IMR-90 (cell line): ENCODE results near the gene LSM6. TPM values are rescaled to one million over a fixed set of nuclear protein-coding genes. Genes with fewer than 3 reads are reported as not detected.

Experiments
- ATAC-seq: fragments of 200-7000 bp; cut with Tn5 transposase; 2 replicates; pipeline ENCODE4 v1.9.1; 2020; ENCODE audit warnings: low read depth, mild to moderate bottlenecking, moderate library complexity
- BruUV-seq: library from RNA; stranded (reverse); fragments of 400-500 nt; replicated peaks from 2 replicates; lab custom pipeline; 2021; lab: Mats Ljungman, UMichigan
- CTCF ChIA-PET: fragments of 300-600 bp; formaldehyde crosslinking; extraction: SDS; loops from one replicate; lab custom pipeline; 2021; ENCODE audit warnings: antibody characterized with exemption; lab: Yijun Ruan, JAX
- POLR2A ChIA-PET: fragments of 300-600 bp; sonication (Branson Sonifier 250); formaldehyde crosslinking; loops from one replicate; lab custom pipeline; 2022; ENCODE audit warnings: antibody characterized with exemption; ENCODE audit not compliant: unreplicated experiment; lab: Charles Lee
- DNase-seq: peaks from one replicate; pipeline ENCODE4 v3.0.0; 2013
- H2AFZ ChIP-seq: replicated peaks from 2 replicates; pipeline ENCODE3; 2013; ENCODE audit warnings: low read length, mild to moderate bottlenecking; ENCODE audit not compliant: poor library complexity
- H2AK5ac ChIP-seq: 2 replicates; pipeline ENCODE4 v1.6.1; 2013; ENCODE audit warnings: low read depth, low read length, inconsistent platforms
- H2AK9ac ChIP-seq: replicated peaks from 2 replicates; pipeline ENCODE3; 2013; ENCODE audit warnings: mild to moderate bottlenecking, low read depth, low read length, moderate library complexity; ENCODE audit not compliant: poor library complexity
- H2BK120ac ChIP-seq: 2 replicates; pipeline ENCODE4 v1.6.1; 2013; ENCODE audit warnings: low read depth, low read length, inconsistent platforms
- H2BK15ac ChIP-seq: 3 replicates; pipeline ENCODE4 v1.6.1; 2013; ENCODE audit warnings: low read depth, low read length, inconsistent platforms
- H2BK20ac ChIP-seq: 2 replicates; pipeline ENCODE4 v1.6.1; 2013; ENCODE audit warnings: low read depth, mild to moderate bottlenecking, inconsistent platforms, low read length, moderate library complexity
- H2BK5ac ChIP-seq: 2 replicates; pipeline ENCODE4 v1.6.1; 2013; ENCODE audit warnings: mild to moderate bottlenecking, low read depth, low read length, inconsistent platforms; ENCODE audit not compliant: poor library complexity, severe bottlenecking
- H3K14ac ChIP-seq: replicated peaks from 2 replicates; pipeline ENCODE4 v1.6.1; 2013; ENCODE audit warnings: low read depth, low read length, inconsistent platforms
- H3K18ac ChIP-seq: 2 replicates; pipeline ENCODE4 v1.6.1; 2013; ENCODE audit warnings: low read depth, low read length, control low read depth
- H3K23ac ChIP-seq: 2 replicates; pipeline ENCODE4 v1.6.1; 2013; ENCODE audit warnings: low read depth, low read length, inconsistent platforms
- H3K27ac ChIP-seq: 2 replicates; pipeline ENCODE4 v1.5.1; 2013; ENCODE audit warnings: mild to moderate bottlenecking, control low read depth, low read length; ENCODE audit not compliant: insufficient read depth
- H3K27me3 ChIP-seq: 2 replicates; pipeline ENCODE4 v1.6.1; 2013; ENCODE audit warnings: low read length; ENCODE audit not compliant: control insufficient read depth, insufficient read depth
- H3K36me3 ChIP-seq: 2 replicates; pipeline ENCODE4 v1.6.1; 2013; ENCODE audit warnings: low read length, mixed read lengths; ENCODE audit not compliant: control insufficient read depth, insufficient read depth
- H3K4ac ChIP-seq: 2 replicates; pipeline ENCODE4 v1.6.1; 2013; ENCODE audit warnings: low read depth, low read length, inconsistent platforms
- H3K4me1 ChIP-seq: 2 replicates; pipeline ENCODE4 v1.6.1; 2013; ENCODE audit warnings: low read length, mixed read lengths; ENCODE audit not compliant: control insufficient read depth, insufficient read depth
- H3K4me2 ChIP-seq: 2 replicates; pipeline ENCODE4 v1.6.1; 2013; ENCODE audit warnings: low read depth, mild to moderate bottlenecking, control low read depth, low read length, moderate library complexity
- H3K4me3 ChIP-seq: 2 replicates; pipeline ENCODE4 v1.5.1; 2013; ENCODE audit warnings: low read depth, mild to moderate bottlenecking, control low read depth, low read length, moderate library complexity; ENCODE audit not compliant: insufficient read depth
- H3K56ac ChIP-seq: 2 replicates; pipeline ENCODE4 v1.6.1; 2013; ENCODE audit warnings: low read length, inconsistent platforms; ENCODE audit not compliant: insufficient read depth; ENCODE audit errors: extremely low read depth
- H3K79me1 ChIP-seq, 2 experiments: 2 replicates each; pipeline ENCODE4 v1.6.1; 2013; ENCODE audit warnings: low read length in 2 of 2, inconsistent platforms in 1 of 2, low read depth in 1 of 2
- H3K9ac ChIP-seq: 2 replicates; pipeline ENCODE4 v1.6.1; 2013; ENCODE audit warnings: low read depth, low read length, control low read depth
- H3K9me1 ChIP-seq: 2 replicates; pipeline ENCODE4 v1.6.1; 2013; ENCODE audit warnings: low read length, inconsistent platforms; ENCODE audit not compliant: insufficient read depth
- H3K9me3 ChIP-seq: 2 replicates; pipeline ENCODE4 v1.6.1; 2013; ENCODE audit warnings: low read length; ENCODE audit not compliant: control insufficient read depth, insufficient read depth
- H4K20me1 ChIP-seq: 2 replicates; pipeline ENCODE4 v1.6.1; 2013; ENCODE audit warnings: low read length, inconsistent platforms; ENCODE audit not compliant: insufficient read depth
- H4K5ac ChIP-seq: 2 replicates; pipeline ENCODE4 v1.6.1; 2013; ENCODE audit warnings: mild to moderate bottlenecking, low read depth, low read length, control low read depth
- H4K8ac ChIP-seq, 2 experiments: 2 replicates each; pipeline ENCODE4 v1.6.1; 2013; ENCODE audit warnings: low read depth in 2 of 2, low read length in 2 of 2, control low read depth in 1 of 2, inconsistent platforms in 1 of 2
- H4K91ac ChIP-seq: 2 replicates; pipeline ENCODE4 v1.6.1; 2013; ENCODE audit warnings: low read depth, low read length, inconsistent platforms; ENCODE audit not compliant: insufficient read depth
- CEBPB ChIP-seq: IDR thresholded peaks from 2 replicates; pipeline ENCODE4 v1.6.1; 2012; ENCODE audit warnings: low read depth, low read length, improper control_type of control experiment
- ELK1 ChIP-seq: fragments of 150-350 bp; IDR thresholded peaks from 2 replicates; pipeline ENCODE4 v1.6.1; 2016; ENCODE audit warnings: low read depth, mild to moderate bottlenecking, low read length, moderate library complexity, borderline replicate concordance
- RCOR1 ChIP-seq: IDR thresholded peaks from 2 replicates; pipeline ENCODE4 v1.6.1; 2012; ENCODE audit warnings: mild to moderate bottlenecking, low read length, improper control_type of control experiment; ENCODE audit not compliant: insufficient replicate concordance
- dilution Hi-C: fragments of 300-500 bp; cut with HindIII; formaldehyde crosslinking; loops from one replicate; pipeline ENCODE4 v1.14.3; 2018; ENCODE audit warnings: low sequenced_read_pairs; ENCODE audit not compliant: unreplicated experiment
- in situ Hi-C: fragments of 300-500 bp; cut with MboI; formaldehyde crosslinking; loops from 3 replicates; pipeline ENCODE4 v1.14.3; 2019; ENCODE audit warnings: low sequenced_read_pairs, inconsistent platforms, mixed read lengths
- intact Hi-C: fragments of 100-400 bp; cut with micrococcal nuclease; formaldehyde crosslinking; loops from 2 replicates; pipeline ENCODE4 v1.10.0; 2022
- polyA plus RNA-seq, 3 experiments: library from polyadenylated mRNA; depleted of rRNA; stranded (reverse); fragments of >200 nt; gene quantifications; 2 replicates each; pipeline ENCODE4 v1.2.3, GENCODE V29; 2012; ENCODE audit warnings: low replicate concordance in 1 of 3
- total RNA-seq: library from RNA; depleted of rRNA; stranded (reverse); fragments of >200 nt; gene quantifications from 2 replicates; pipeline ENCODE4 v1.2.3, GENCODE V29; 2012

LSM6 gene
- total and polyA plus RNA-seq, 2 of the 4 experiments (the other 2 are of a cell fraction): 13.4 to 17.4 TPM

- no peak overlapping the region for H3K56ac ChIP-seq
- ATAC-seq (peak; percentile 72), DNase-seq (peak; percentile 75)
- no peak overlapping the region for H2AK5ac ChIP-seq
- H2AFZ ChIP-seq: no peak overlapping the region
- H3K27me3 ChIP-seq: no peaks in the 10 kb centered on the region
- no peaks in the 10 kb centered on the region for H4K20me1 ChIP-seq
- H2BK15ac ChIP-seq: no peak overlapping the region
- H4K91ac ChIP-seq: no peak overlapping the region
- H3K9ac ChIP-seq: no peak overlapping the region
- TF ChIP-seq ELK1 (no peak), RCOR1 (no peak), CEBPB (peak; percentile 79)
- no peaks in the 10 kb centered on the region; the same call in 1 of the 2 replicates for H3K9me3 ChIP-seq
- no peak overlapping the region for H3K14ac ChIP-seq
- no peaks in the 10 kb centered on the region for H3K79me1 ChIP-seq
- BruUV-seq: no TSS peak
- no peak overlapping the region for H3K27ac ChIP-seq
- no peak overlapping the region for H3K4me3 ChIP-seq
- H3K9me1 ChIP-seq: no peaks in the 10 kb centered on the region
- no peaks in the 10 kb centered on the region for H3K36me3 ChIP-seq
- no peaks in the 10 kb centered on the region; the same call in 1 of the 2 replicates for H3K4me1 ChIP-seq
- H2BK20ac ChIP-seq: no peak overlapping the region
- H4K5ac ChIP-seq: no peak overlapping the region
- dilution Hi-C loops: no loop called here
- H2BK120ac ChIP-seq: no peak overlapping the region
- POLR2A ChIA-PET: no interaction called here
- H2BK5ac ChIP-seq: no peak overlapping the region
- CTCF ChIA-PET: interaction anchor here (0.6 kb wide), 1 partner anchor 349 kb away, joined by 3 read pairs; no protein-coding TSS in a partner anchor
- H3K18ac ChIP-seq: no peak overlapping the region
- intact Hi-C loops: loop anchor here (5.0 kb wide), 1 partner anchor 104 kb away; no protein-coding TSS in a partner anchor
- no peak overlapping the region for H4K8ac ChIP-seq
- in situ Hi-C loops: no loop called here
- H2AK9ac ChIP-seq: no peak overlapping the region
- no peak overlapping the region for H3K23ac ChIP-seq
- H3K4ac ChIP-seq: no peak overlapping the region
- H3K4me2 ChIP-seq: no peak overlapping the region
Observed at GRCh38 chr4:146165840-146166239, 9.7 kb upstream of the LSM6 start.
